Right kidney (tissue), 1 donor: ENCODE data around the gene ZBTB34.

Source experiments
- DNase-seq: peaks from one replicate; pipeline ENCODE4 v3.0.0-alpha.2; 2016

ZBTB34 gene

GRCh38 chr9:126876531-126876930 lies 16.1 kb downstream of the ZBTB34 start:
- no peak for DNase-seq

- DNase-seq, result no peak
These were observed 17.0 kb downstream of the ZBTB34 start for GRCh38 chr9:126877418-126877817.

GRCh38 chr9:126879288-126879687 lies 18.8 kb downstream of the ZBTB34 start:
- DNase-seq, result no peak

- no peak for DNase-seq
These were observed 19.9 kb downstream of the ZBTB34 start for GRCh38 chr9:126880226-126880946.

- no peak for DNase-seq
These were observed 20.5 kb downstream of the ZBTB34 start for GRCh38 chr9:126880947-126881332.

GRCh38 chr9:126882746-126883145 lies 22.3 kb downstream of the ZBTB34 start:
- no peak for DNase-seq

- no peak for DNase-seq
These were observed 23.2 kb downstream of the ZBTB34 start for GRCh38 chr9:126883636-126884035.

- no peak for DNase-seq
These were observed 24.7 kb downstream of the ZBTB34 start for GRCh38 chr9:126885131-126885641.

GRCh38 chr9:126886034-126886822 lies 25.8 kb downstream of the ZBTB34 start:
- DNase-seq, result peak; percentile 59

- DNase-seq, result no peak
These were observed 26.5 kb downstream of the ZBTB34 start for GRCh38 chr9:126886897-126887296.

- no peak for DNase-seq
These were observed 31.2 kb downstream of the ZBTB34 start for GRCh38 chr9:126891676-126892075.

- no peak for DNase-seq
These were observed 32.6 kb downstream of the ZBTB34 start for GRCh38 chr9:126893079-126893478.

GRCh38 chr9:126894052-126894603 lies 33.7 kb downstream of the ZBTB34 start:
- no peak for DNase-seq

GRCh38 chr9:126902210-126902609 lies 41.8 kb downstream of the ZBTB34 start:
- DNase-seq, result no peak

GRCh38 chr9:126904586-126904985 lies 44.1 kb downstream of the ZBTB34 start:
- DNase-seq, result no peak

- no peak for DNase-seq
These were observed 45.7 kb downstream of the ZBTB34 start for GRCh38 chr9:126906091-126906490.

GRCh38 chr9:126907058-126907457 lies 46.6 kb downstream of the ZBTB34 start:
- no peak for DNase-seq

- peak; percentile 70 for DNase-seq
These were observed 54.2 kb downstream of the ZBTB34 start, which contains the start of gene RALGPS1 for GRCh38 chr9:126914458-126915280. TSS of gene RALGPS1 (plus strand) at chr9:126914782. CDS start at chr9:126962290, 47,508 bp downstream.

- DNase-seq, result peak; percentile 77
These were observed 54.9 kb downstream of the ZBTB34 start for GRCh38 chr9:126915281-126915816.

- DNase-seq, result peak; percentile 25
These were observed 55.6 kb downstream of the ZBTB34 start for GRCh38 chr9:126915846-126916543.

GRCh38 chr9:126916909-126917308 lies 56.5 kb downstream of the ZBTB34 start:
- no peak for DNase-seq
